ENCODE results near the gene MINDY2.
A peak's percentile ranks its signal among the peaks of the same experiment; 100 is the strongest.

DNA sequence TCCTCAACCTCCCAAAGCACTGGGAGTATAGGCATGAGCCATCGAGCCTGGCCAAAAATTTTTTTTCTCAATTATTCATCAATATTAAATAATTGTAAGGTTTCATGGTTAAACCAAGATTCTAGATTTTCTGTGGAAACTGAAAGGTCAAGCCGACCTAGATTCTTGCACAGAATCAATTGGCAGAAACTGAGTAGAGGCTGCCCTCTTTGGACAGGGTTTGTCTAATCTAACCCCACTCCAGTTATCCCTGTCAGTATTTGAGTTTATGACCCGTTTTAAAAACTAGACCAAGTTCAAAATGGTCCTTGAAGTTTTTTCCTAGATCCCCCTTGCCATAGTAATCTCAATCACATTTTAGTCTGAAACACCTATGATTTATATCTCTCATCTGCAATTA is 13.0 kb upstream of the MINDY2 start:
- TF ChIP-seq TCF7L2 (IDR thresholded peaks at IDR 0.05; ENCODE audit: borderline replicate concordance, extremely low read depth, insufficient read depth, insufficient read length) (no peak), POLR2AphosphoS5 (IDR thresholded peaks at IDR 0.05; ENCODE audit: low read depth, low read length) (no peak), JUND (IDR thresholded peaks at IDR 0.05) (no peak), POLR2A (IDR thresholded peaks at IDR 0.05; ENCODE audit: borderline replicate concordance, extremely low read depth, insufficient read depth, insufficient read length) (no peak), EGR1 (IDR thresholded peaks at IDR 0.05; ENCODE audit: low read depth) (no peak), EZH2 (IDR thresholded peaks at IDR 0.05) (no peak), ZNF274 (IDR thresholded peaks at IDR 0.05; ENCODE audit: low read depth, low read length) (no peak)
- TF ChIP-seq, protein P1, sequence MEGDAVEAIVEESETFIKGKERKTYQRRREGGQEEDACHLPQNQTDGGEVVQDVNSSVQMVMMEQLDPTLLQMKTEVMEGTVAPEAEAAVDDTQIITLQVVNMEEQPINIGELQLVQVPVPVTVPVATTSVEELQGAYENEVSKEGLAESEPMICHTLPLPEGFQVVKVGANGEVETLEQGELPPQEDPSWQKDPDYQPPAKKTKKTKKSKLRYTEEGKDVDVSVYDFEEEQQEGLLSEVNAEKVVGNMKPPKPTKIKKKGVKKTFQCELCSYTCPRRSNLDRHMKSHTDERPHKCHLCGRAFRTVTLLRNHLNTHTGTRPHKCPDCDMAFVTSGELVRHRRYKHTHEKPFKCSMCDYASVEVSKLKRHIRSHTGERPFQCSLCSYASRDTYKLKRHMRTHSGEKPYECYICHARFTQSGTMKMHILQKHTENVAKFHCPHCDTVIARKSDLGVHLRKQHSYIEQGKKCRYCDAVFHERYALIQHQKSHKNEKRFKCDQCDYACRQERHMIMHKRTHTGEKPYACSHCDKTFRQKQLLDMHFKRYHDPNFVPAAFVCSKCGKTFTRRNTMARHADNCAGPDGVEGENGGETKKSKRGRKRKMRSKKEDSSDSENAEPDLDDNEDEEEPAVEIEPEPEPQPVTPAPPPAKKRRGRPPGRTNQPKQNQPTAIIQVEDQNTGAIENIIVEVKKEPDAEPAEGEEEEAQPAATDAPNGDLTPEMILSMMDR (IDR thresholded peaks at IDR 0.05 in 2 of 3, conservative IDR thresholded peaks at IDR 0.05 in 1 of 3; ENCODE audit: borderline replicate concordance in 1 of 3, insufficient read depth in 1 of 3, low read depth in 2 of 3, low read length in 2 of 3) = peak in 2 of 3 experiments; percentile 11 to 27; a peak in 1 of 6 replicates
- TF ChIP-seq, protein P2, sequence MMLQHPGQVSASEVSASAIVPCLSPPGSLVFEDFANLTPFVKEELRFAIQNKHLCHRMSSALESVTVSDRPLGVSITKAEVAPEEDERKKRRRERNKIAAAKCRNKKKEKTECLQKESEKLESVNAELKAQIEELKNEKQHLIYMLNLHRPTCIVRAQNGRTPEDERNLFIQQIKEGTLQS (IDR thresholded peaks at IDR 0.05) = no peak
